Upper lobe of right lung (tissue), 1 donor: Measurements from ENCODE around the gene DLK1. TPM values are rescaled to one million over a fixed set of nuclear protein-coding genes. Genes with fewer than 3 reads are reported as not detected.

ENCODE experiments used
- ATAC-seq: fragments of 200-7000 bp; cut with Tn5 transposase; one replicate; pipeline ENCODE4 v1.9.1; 2020; ENCODE audit warnings: mild to moderate bottlenecking, moderate library complexity
- DNase-seq: peaks from one replicate; pipeline ENCODE4 v3.0.0-alpha.2; 2020
- H3K27ac ChIP-seq: fragments of 200-600 bp; one replicate; pipeline ENCODE4 v1.8.0; 2022
- H3K27me3 ChIP-seq: fragments of 200-600 bp; one replicate; pipeline ENCODE4 v1.8.0; 2022; ENCODE audit warnings: mild to moderate bottlenecking
- H3K36me3 ChIP-seq: fragments of 200-600 bp; one replicate; pipeline ENCODE4 v1.8.0; 2022
- H3K4me1 ChIP-seq: fragments of 200-600 bp; one replicate; pipeline ENCODE4 v1.8.0; 2022
- H3K4me3 ChIP-seq: fragments of 200-600 bp; one replicate; pipeline ENCODE4 v1.8.0; 2022; ENCODE audit warnings: mild to moderate bottlenecking
- H3K9me3 ChIP-seq: fragments of 200-600 bp; one replicate; pipeline ENCODE4 v1.8.0; 2022
- intact Hi-C: fragments of 100-400 bp; cut with DNase I; formaldehyde crosslinking; loops from one replicate; pipeline ENCODE4 v1.11.0; 2022
- total RNA-seq: library from RNA; stranded (reverse); fragmentation: NEBNext Ultra II Directional; extraction: Animal tissue kit (Norgen Biotek cat#: 25700); gene quantifications from one replicate; pipeline ENCODE4 v1.2.1, GENCODE V29; 2021
- TF ChIP-seq, protein P1 (sequence below): fragments of 200-600 bp; IDR thresholded peaks from one replicate; pipeline ENCODE4 v1.8.0; 2022; ENCODE audit warnings: antibody characterized with exemption
- donor health status: DM: no; HTN: yes; CAD: no; lungs with severe emphysema.

DLK1 gene
- total RNA-seq, 1 donor from 2014 or later: not detected

DNA sequence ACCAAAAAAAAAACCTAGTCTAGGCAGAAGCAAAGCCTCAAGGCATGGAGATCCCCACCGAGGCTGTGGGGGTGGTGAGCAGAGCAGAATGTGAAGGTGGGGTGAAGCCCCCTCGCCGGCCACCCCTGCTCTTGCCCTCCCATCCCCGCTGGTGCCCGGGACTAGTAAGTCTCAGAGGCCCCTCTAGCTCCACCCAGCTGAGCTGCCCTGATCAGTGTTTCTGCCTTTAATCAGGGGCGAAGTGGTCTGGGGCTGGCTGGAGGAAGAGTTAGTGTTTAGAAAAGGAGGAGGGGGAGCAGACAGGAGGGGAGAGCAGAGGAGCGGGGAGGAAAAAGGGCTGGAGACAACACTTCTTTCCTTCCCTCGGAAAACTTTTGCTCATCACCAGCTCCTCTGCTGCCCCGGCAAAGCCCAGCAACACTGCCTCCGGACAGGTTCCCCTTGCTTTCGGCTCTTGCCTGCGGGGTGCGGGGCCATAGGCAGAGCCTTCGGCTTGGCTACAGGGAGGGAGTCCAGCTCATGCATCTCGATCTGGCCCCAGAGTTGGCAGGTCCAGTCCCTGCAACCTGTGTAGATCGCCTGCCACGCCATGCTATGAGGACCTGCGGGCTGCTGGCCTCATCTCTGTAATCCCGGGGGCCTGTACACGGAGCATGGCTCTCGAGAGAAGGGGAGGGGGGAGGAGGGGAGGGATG, 3.4 kb upstream of the DLK1 start:
- peaks cover 56% of the 10 kb centered on the region for H3K27me3 ChIP-seq
- H3K36me3 ChIP-seq: no peaks in the 10 kb centered on the region
- H3K27ac ChIP-seq: no peak overlapping the region
- no peaks in the 10 kb centered on the region for H3K4me1 ChIP-seq
- TF ChIP-seq, protein P1, sequence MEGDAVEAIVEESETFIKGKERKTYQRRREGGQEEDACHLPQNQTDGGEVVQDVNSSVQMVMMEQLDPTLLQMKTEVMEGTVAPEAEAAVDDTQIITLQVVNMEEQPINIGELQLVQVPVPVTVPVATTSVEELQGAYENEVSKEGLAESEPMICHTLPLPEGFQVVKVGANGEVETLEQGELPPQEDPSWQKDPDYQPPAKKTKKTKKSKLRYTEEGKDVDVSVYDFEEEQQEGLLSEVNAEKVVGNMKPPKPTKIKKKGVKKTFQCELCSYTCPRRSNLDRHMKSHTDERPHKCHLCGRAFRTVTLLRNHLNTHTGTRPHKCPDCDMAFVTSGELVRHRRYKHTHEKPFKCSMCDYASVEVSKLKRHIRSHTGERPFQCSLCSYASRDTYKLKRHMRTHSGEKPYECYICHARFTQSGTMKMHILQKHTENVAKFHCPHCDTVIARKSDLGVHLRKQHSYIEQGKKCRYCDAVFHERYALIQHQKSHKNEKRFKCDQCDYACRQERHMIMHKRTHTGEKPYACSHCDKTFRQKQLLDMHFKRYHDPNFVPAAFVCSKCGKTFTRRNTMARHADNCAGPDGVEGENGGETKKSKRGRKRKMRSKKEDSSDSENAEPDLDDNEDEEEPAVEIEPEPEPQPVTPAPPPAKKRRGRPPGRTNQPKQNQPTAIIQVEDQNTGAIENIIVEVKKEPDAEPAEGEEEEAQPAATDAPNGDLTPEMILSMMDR: no peak
- ATAC-seq (no peak), DNase-seq (no peak)
- intact Hi-C loops: no loop called here
- no peak overlapping the region for H3K4me3 ChIP-seq
- H3K9me3 ChIP-seq: no peaks in the 10 kb centered on the region

DNA sequence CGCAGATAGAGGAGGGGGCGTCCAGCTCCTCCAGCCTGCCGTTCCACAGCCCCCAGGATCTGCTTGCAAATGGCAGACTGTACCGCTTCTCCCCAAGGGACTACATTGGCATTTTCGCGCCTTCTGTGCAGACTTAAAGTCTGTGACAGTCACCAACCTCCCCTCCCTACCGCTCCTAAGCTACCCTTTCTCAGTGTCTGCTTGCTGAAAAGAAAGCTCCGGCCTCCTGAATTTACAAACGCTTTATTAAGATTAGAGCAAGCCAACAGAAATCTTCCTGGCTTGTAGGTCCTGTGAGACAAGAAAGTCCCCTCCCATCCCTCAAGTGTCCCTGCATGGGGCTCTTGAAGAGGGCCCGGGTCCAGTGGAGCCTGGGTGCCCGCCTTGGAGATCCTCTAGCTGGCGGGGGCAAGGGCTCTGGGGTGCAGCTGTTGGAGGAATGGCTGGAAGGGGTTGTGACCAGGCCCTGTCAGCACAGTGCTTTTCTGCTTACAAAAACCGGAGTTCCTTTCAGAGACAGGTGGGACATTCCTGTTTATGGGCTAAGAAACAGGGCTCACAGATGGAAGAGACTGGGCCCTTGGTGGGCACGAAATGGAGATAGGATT, 2.8 kb upstream of the DLK1 start:
- DNase-seq: no peak
- no peaks in the 10 kb centered on the region for H3K4me1 ChIP-seq
- H3K27me3 ChIP-seq: peaks cover 62% of the 10 kb centered on the region
- intact Hi-C loops: no loop called here
- ATAC-seq: no peak
- H3K36me3 ChIP-seq: no peaks in the 10 kb centered on the region
- TF ChIP-seq, protein P1: no peak
- no peak overlapping the region for H3K4me3 ChIP-seq
- H3K27ac ChIP-seq: no peak overlapping the region
- no peaks in the 10 kb centered on the region for H3K9me3 ChIP-seq

DNA sequence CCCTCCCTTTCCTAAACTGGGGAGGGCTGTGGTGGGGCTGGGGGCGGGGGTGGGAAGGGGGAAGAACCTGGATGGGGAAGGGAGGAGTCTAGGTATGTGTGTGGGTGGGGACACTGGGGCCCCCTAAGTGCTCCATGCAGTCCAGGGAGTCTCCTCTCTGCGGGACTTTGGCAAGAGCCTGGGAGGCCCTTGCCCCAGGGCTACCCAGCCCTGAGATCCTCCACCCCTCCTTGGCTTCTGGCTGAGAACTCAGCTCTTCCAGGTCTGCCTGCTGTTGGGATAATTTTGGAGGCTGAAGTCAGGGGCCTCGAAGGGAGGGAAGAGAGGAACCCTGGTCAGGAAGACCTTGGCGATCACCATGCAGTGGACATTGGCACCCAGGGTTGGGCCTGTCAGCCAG, 2.2 kb upstream of the DLK1 start:
- no peak overlapping the region for H3K4me3 ChIP-seq
- peaks cover 65% of the 10 kb centered on the region for H3K27me3 ChIP-seq
- H3K27ac ChIP-seq: no peak overlapping the region
- intact Hi-C loops: no loop called here
- DNase-seq: no peak
- no peaks in the 10 kb centered on the region for H3K9me3 ChIP-seq
- TF ChIP-seq, protein P1: no peak
- no peaks in the 10 kb centered on the region for H3K36me3 ChIP-seq
- ATAC-seq: no peak
- no peaks in the 10 kb centered on the region for H3K4me1 ChIP-seq

DNA sequence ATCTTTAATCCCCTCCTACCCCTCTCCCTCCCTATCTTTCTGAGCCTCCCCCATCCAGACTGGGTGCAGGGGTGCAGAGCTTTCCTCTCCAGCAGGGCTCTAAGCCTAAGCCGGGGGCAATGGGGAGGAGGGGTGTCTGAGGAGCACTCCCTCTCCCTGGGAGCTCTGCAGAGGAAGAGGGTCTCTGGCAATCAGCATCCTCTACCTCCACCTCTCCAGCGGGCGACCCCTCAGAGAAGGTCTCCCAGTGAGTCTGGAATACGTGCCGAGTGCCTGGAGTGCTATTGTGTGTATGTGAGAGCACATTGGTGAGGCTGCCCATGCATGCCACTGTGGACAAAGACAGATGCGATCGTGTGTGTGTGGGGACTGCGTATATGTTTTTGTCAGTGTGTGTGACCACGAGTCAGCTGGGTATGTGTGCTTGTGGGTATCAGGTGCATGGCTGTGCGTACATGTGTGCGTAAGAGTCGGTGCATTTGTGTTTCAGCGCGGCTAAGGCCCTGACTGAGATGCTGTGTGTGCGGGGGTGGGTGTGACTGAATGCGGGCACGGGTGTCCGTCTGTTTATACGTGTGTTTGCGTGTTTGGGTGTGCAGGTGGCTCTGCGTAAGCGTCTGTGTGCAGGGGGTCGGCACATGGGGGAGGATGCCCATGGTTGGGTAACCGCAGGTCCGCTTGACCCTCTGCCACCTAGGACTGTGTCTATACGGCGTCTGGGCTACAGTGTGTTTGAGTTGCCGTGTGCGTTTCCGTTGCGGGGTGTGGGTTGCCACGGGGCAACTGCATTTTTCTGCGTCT, 905 bp upstream of the DLK1 start:
- Histone ChIP-seq H3K27ac (no peak overlapping the region), H3K4me3 (no peak overlapping the region), H3K9me3 (no peaks in the 10 kb centered on the region), H3K36me3 (no peaks in the 10 kb centered on the region), H3K27me3 (peaks cover 65% of the 10 kb centered on the region), H3K4me1 (no peaks in the 10 kb centered on the region)
- intact Hi-C loops: no loop called here
- ATAC-seq (no peak), DNase-seq (no peak)
- TF ChIP-seq, protein P1: no peak

DNA sequence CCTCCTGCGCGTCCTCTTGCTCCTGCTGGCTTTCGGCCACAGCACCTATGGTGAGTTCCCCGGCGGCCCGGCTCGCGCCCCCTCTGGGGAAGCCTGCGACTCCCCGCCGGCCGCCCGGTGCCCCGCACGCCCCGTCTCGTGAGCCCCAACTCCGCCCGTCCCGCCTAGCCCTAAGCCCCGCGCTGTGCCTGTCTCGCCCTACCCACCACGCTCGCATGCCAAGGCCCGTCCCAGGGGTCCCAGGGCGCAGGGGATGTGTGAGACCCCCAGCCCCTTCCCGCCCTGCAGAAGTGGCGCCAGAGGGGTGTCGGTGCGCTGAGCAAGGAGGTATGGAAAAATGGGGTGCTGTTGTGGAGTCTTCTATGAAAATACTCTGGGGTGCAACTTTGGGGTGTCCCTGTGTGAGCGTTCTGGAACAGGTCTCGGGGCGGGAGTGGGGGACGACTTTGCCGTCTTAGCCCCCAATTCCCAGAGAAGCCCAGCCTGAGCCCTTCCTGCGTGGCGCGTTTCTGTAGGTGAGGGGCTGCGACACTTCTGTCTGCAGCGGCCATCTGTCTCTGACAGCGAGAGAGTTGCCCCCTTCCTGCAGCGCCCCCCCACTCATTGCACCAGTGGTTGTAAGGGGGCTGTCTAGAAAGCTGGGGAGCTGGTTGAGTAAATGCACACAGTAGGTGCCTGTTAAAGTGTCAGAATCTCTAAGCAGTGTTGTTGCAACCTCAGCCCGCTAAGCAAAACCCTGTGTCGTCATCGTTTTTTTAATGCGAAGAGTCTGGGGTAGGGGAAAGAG, 587 bp downstream of the DLK1 start:
- intact Hi-C loops: no loop called here
- H3K9me3 ChIP-seq: no peaks in the 10 kb centered on the region
- H3K4me1 ChIP-seq: no peaks in the 10 kb centered on the region
- ATAC-seq (no peak), DNase-seq (no peak)
- H3K27ac ChIP-seq: no peak overlapping the region
- TF ChIP-seq, protein P1: no peak
- no peak overlapping the region for H3K4me3 ChIP-seq
- H3K36me3 ChIP-seq: no peaks in the 10 kb centered on the region
- peaks cover 57% of the 10 kb centered on the region for H3K27me3 ChIP-seq
